IPS-20b (cell line): ENCODE measurements around the gene ZNF460.
A peak's percentile ranks its signal among the peaks of the same experiment; 100 is the strongest.
"Not testable (repeated sequence)": the region's sequence is repeated elsewhere in the genome, so short reads cannot be mapped to it uniquely, and the experiment has no call there.

Experiments used
- H3K27ac ChIP-seq: one replicate; pipeline ENCODE4 v1.5.1; 2013; ENCODE audit warnings: low read length
- H3K27me3 ChIP-seq: 2 replicates; pipeline ENCODE4 v1.6.1; 2013; ENCODE audit warnings: mild to moderate bottlenecking, low read length, inconsistent platforms; ENCODE audit not compliant: insufficient read depth
- H3K36me3 ChIP-seq: 2 replicates; pipeline ENCODE4 v1.6.1; 2013; ENCODE audit warnings: low read depth, mild to moderate bottlenecking, inconsistent platforms, low read length, moderate library complexity; ENCODE audit not compliant: insufficient read depth
- H3K4me1 ChIP-seq: 2 replicates; pipeline ENCODE4 v1.6.1; 2013; ENCODE audit warnings: mild to moderate bottlenecking, control low read depth, inconsistent platforms, low read length, moderate library complexity; ENCODE audit not compliant: insufficient read depth
- H3K4me3 ChIP-seq: 2 replicates; pipeline ENCODE4 v1.5.1; 2013; ENCODE audit warnings: mild to moderate bottlenecking, low read length, inconsistent platforms
- H3K9ac ChIP-seq: 2 replicates; pipeline ENCODE4 v1.6.1; 2013; ENCODE audit warnings: low read depth, mild to moderate bottlenecking, inconsistent platforms, low read length, moderate library complexity
- H3K9me3 ChIP-seq: 2 replicates; pipeline ENCODE4 v1.6.1; 2013; ENCODE audit warnings: mild to moderate bottlenecking, low read depth, low read length, inconsistent platforms; ENCODE audit not compliant: insufficient read depth

Gene ZNF460

DNA sequence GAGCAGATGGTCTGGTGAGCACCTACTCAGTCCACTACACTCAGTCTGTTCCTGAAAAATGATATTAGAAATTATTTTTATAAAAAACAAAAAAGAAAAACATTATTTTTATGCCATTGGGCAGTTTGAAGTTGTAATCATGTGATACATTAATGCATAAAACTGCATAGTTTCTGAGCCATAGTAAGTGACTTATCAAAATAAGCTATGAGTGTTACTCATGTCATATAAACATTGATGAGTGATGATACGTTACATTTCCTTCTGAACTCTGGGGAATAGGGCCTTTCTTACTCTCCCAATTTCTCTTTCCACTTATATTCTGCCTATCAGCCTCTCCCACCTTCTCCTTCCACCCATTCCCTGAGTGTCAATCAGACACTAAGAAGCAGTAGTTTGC is 31.0 kb upstream of the ZNF460 start:
- Histone ChIP-seq H3K9ac (no peak overlapping the region), H3K4me3 (no peak overlapping the region), H3K9me3 (no peaks in the 10 kb centered on the region), H3K4me1 (no peaks in the 10 kb centered on the region), H3K27me3 (no peaks in the 10 kb centered on the region), H3K36me3 (peaks cover 77% of the 10 kb centered on the region), H3K27ac (no peak overlapping the region)

DNA sequence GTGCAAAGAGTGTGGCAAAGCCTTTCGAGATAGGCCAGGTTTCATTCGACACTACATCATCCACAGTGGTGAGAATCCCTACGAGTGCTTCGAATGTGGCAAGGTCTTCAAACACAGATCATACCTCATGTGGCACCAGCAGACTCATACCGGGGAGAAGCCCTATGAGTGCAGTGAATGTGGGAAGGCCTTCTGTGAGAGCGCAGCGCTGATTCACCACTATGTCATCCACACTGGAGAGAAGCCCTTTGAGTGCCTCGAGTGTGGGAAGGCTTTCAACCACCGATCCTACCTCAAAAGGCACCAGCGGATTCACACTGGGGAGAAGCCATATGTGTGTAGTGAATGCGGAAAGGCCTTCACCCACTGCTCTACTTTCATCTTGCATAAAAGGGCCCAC is 26.5 kb upstream of the ZNF460 start:
- not testable (repeated sequence) for H3K4me1 ChIP-seq, H3K4me3 ChIP-seq, H3K27ac ChIP-seq, H3K27me3 ChIP-seq, H3K9me3 ChIP-seq, H3K9ac ChIP-seq
- peaks cover 62% of the 10 kb centered on the region for H3K36me3 ChIP-seq

DNA sequence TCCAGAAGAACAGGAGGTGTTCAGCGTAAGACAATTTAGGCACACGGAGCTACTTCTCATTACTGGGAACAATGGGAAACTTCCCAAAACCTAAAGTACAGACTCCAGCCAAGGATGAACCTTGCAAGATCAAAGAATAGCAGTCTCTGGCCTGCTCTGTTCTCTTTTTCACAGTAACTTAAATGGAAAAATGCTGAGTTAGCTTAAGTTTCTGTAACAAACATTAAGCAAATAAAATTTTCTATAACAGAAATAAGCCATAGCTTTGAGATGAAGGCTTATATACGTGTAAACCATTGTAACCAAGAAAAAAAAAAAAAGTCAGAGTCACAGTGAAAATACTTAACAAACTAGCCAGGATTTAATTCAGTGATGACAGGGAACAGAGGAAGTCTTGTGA is 18.2 kb upstream of the ZNF460 start:
- Histone ChIP-seq H3K9ac (no peak overlapping the region), H3K36me3 (peaks cover 4% of the 10 kb centered on the region; the same call in 1 of the 2 replicates), H3K4me1 (peaks cover 8% of the 10 kb centered on the region), H3K9me3 (no peaks in the 10 kb centered on the region), H3K4me3 (no peak overlapping the region), H3K27ac (no peak overlapping the region), H3K27me3 (no peaks in the 10 kb centered on the region)

DNA sequence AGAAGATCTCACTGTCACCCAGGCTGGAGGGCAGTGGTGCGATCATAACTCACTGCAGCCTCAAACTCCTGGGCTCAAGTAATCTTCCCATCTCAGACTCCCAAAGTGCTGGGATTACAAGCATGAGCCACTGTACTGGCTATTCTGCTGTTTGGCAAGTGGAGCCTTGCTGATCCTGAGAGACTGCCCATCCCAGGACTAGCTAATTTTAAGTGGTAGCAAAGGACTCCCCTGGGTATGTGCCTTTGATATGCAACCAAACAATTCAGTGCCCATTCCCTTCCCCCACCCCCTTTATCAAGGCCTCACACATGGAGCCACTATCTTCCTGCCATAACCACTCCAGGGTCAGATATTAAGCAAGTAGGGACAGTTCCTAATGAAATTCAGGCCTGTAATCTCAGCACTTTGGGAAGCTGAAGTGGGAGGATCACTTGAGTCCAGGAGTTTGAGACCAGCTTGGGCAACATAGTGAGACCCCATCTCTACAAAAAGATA is 17.0 kb upstream of the ZNF460 start:
- Histone ChIP-seq H3K36me3 (peaks cover 4% of the 10 kb centered on the region; the same call in 1 of the 2 replicates), H3K4me3 (no peak overlapping the region), H3K9ac (no peak overlapping the region), H3K27me3 (no peaks in the 10 kb centered on the region), H3K4me1 (peaks cover 8% of the 10 kb centered on the region), H3K9me3 (no peaks in the 10 kb centered on the region), H3K27ac (no peak overlapping the region)

DNA sequence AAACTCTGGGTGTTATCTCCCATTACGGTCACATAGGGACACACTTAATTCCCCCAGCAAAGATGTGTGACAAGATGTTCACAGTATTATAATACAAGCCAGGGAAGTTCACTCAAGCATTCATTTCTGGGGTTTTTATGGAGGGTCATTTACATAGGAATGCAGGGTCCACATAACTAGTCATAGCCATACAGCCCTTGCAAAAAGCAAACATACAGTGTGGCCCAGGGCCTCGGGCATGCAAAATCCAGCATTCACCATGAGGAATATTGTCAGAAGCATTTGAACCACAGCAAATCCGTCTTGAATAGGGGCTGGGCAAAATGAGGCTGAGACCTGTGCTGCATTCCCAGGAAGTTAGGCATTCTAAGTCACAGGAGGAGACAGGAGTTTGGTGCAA is 13.0 kb upstream of the ZNF460 start:
- H3K4me3 ChIP-seq: no peak overlapping the region
- no peak overlapping the region for H3K27ac ChIP-seq
- no peaks in the 10 kb centered on the region for H3K36me3 ChIP-seq

DNA sequence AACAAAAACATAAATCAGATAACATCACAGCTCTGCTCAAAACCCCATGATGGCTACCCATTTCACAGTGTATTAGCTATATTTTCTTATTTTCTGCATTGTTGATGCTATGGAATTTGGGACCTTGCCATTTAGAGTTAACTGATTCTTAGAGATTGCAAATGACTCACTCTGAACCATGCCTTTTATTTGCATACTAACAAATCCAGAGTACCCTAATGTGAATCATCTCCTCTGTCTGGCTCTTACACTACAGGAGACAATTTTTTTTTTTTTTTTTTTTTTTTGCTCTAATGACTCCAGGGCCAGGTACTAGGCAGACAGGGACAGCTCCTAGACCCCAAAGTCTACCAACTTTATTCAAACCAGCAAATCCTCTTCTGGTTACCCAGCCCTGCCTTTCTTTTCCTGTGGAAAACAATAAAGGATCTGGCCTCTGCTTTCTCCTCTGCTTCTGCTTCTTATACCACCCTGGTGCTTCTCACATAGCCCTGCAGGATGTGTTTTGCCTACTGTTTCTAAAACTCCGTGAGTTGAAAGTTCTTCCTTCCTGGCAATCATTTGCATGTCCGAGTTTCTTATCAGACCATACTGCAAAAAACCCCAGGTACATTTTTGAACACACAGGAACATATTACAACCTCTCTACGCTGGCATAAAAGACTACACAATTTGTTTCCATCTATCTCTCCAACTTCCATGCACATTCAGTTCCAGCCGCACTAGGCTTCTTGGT is 10.6 kb upstream of the ZNF460 start:
- Histone ChIP-seq H3K4me3 (no peak overlapping the region), H3K9me3 (no peaks in the 10 kb centered on the region), H3K9ac (no peak overlapping the region; the same call in 1 of the 2 replicates), H3K27ac (no peak overlapping the region), H3K27me3 (no peaks in the 10 kb centered on the region), H3K4me1 (no peaks in the 10 kb centered on the region), H3K36me3 (no peaks in the 10 kb centered on the region)

More for the DNA sequence above, 13.0 kb upstream of the ZNF460 start:
- peaks cover 8% of the 10 kb centered on the region for H3K4me1 ChIP-seq
- no peaks in the 10 kb centered on the region for H3K27me3 ChIP-seq
- no peak overlapping the region for H3K9ac ChIP-seq
- H3K9me3 ChIP-seq: no peaks in the 10 kb centered on the region

DNA sequence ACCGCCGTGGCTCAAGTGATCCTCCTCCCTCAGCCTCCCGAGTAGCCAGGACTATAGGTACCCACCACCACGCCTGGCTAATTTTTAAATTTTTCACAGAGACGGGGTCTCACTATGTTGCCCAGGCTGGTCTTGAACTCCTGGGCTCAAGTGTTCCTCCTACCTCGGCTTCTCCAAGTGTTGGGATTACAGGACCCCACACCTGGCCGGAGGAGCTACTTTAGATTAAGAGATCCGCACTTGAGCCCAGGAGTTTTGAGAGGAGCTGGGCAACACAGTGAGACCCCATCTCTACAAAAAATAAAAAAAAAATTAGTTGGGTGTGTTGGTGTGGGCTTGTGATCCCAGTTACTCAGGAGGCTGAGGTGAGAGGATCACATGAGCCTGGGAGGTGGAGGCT is 9.0 kb upstream of the ZNF460 start:
- H3K9ac ChIP-seq: no peak overlapping the region
- no peaks in the 10 kb centered on the region for H3K27me3 ChIP-seq
- H3K36me3 ChIP-seq: no peaks in the 10 kb centered on the region
- H3K4me1 ChIP-seq: no peaks in the 10 kb centered on the region
- no peak overlapping the region for H3K27ac ChIP-seq
- no peak overlapping the region for H3K4me3 ChIP-seq
- H3K9me3 ChIP-seq: no peaks in the 10 kb centered on the region

DNA sequence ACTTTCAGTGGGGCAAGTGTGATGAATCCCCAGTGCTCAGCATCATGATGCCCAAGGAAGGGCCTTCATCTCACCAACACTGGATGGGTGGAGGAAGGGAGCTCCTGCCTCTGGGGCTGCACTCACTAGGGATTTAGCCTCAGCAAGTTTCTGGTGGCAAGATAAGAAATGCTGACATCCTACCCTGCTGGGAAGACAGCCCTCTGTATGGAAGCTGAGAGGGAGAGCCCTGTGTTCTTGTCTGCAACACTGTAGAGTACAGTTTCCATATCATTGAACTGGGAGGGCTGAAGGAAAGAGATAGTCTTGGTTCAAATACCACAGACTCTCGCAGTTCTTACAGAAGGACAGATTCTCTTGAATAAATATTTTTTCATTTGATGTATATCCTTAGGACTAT is 7.3 kb upstream of the ZNF460 start:
- H3K9ac ChIP-seq: no peak overlapping the region
- no peaks in the 10 kb centered on the region for H3K27me3 ChIP-seq
- H3K4me1 ChIP-seq: no peaks in the 10 kb centered on the region
- no peaks in the 10 kb centered on the region for H3K36me3 ChIP-seq
- H3K9me3 ChIP-seq: no peaks in the 10 kb centered on the region
- H3K27ac ChIP-seq: no peak overlapping the region
- no peak overlapping the region for H3K4me3 ChIP-seq

DNA sequence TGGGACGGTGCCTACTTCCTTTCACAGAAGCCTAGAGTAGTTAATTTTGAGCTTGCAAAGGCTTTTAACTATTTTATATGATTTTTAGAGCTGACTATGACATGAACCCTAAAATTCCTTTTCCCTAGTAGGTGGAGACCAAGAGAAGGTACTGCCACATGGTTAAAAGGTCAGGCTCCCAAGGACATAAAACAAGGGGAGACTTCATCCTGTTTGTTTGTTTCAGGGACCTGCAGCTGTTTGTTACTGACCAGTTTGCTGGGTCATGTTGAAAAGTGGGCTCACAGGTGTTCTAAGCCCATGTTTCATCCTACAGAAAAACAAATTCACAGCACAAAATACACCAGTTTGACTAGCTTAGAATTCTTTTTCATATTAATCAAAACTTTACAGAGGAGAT is 3.9 kb upstream of the ZNF460 start:
- Histone ChIP-seq H3K4me1 (peaks cover 6% of the 10 kb centered on the region; the same call in 1 of the 2 replicates), H3K36me3 (no peaks in the 10 kb centered on the region), H3K27me3 (no peaks in the 10 kb centered on the region), H3K9me3 (no peaks in the 10 kb centered on the region), H3K4me3 (no peak overlapping the region), H3K27ac (no peak overlapping the region), H3K9ac (no peak overlapping the region)

DNA sequence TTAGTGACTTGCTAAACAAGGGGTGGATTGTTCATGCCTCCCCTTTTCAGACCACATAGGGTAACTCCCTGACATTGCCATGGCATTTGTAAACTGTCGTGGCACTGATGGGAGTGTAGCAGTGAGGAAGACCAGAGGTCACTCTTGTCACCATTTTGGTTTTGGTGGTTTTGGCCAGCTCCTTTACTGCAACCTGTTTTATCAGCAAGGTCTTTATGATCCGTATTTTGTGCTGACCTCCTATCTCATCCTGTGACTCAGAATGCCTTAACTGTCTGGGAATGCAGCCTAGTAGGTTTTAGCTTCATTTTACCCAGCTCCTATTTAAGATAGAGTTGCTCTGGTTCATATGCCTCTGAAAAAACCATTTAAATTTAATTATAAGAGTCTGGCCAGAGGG is 1.8 kb upstream of the ZNF460 start:
- not testable (repeated sequence) for H3K27me3 ChIP-seq, H3K4me3 ChIP-seq, H3K36me3 ChIP-seq, H3K9me3 ChIP-seq, H3K9ac ChIP-seq, H3K27ac ChIP-seq
- peaks cover 11% of the 10 kb centered on the region for H3K4me1 ChIP-seq

DNA sequence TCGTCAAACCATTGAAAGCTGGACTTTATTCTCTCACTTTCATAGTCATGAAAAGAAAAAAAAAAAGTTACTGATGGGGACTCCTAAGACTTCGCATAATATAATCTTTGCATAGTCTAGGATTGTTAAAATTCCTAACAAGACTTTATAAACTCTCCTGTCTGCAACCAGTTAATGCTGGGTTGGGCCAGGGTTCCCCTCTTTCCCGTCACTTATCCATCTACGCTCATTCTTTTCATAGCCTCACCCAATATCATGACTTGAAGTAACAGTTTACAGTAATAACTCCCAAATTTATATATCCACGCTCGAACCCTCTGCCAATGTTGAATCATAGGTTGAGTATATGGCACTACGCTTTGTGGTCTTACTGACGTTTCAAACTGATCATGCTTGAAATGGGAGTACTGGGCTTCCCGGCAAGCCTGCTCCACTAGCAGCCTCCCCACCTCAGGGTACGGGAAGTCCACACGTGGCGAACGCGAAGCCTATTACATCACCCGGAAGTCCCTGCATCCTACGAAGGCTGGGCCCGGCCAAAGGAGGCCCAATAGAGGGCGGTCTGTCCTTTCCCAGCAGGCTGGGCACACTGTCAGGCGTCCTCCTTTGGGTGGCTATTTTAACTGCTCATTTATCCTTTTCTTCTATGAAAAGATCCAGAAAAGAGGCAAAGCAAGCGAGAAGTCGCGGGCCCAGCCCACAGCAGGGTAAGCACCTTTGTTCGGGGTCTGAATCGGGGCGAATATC is 694 bp upstream of the ZNF460 start:
- Histone ChIP-seq H3K4me1 (peaks cover 11% of the 10 kb centered on the region), H3K9me3 (no peaks in the 10 kb centered on the region), H3K27me3 (no peaks in the 10 kb centered on the region), H3K9ac (peak overlapping the region; percentile 100), H3K4me3 (peak overlapping the region; percentile 100), H3K36me3 (peaks cover 16% of the 10 kb centered on the region), H3K27ac (peak overlapping the region; percentile 95)

DNA sequence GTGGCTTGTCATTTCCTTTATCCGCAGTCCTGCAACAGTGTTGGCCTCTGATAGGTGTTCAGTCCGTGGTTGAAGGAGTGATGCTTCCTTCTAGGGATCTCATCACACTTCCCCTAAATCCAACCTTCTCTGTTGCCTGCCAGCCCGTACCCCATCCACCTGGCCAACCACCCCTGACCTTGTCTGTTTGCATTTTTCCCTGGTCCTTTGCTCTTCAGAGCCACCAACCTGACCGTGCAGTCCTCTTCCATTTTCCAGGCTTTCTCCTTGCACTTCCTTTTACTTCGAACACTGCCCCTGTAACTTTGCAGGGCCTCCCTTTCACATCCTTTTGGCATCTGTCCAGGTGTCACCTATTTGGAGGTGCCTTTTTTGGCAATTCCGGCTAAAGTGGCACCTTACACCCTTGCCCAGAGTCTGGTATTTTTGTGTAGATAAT is 696 bp downstream of the ZNF460 start:
- Histone ChIP-seq H3K4me3 (peak overlapping the region; percentile 100), H3K9ac (peak overlapping the region; percentile 100), H3K27ac (peak overlapping the region; percentile 83), H3K27me3 (no peaks in the 10 kb centered on the region), H3K36me3 (peaks cover 30% of the 10 kb centered on the region), H3K9me3 (no peaks in the 10 kb centered on the region), H3K4me1 (peaks cover 11% of the 10 kb centered on the region)
